ENCODE measurements around the gene PRR20A.
"Not testable (repeated sequence)": the region's sequence is repeated elsewhere in the genome, so short reads cannot be mapped to it uniquely, and the experiment has no call there.

The PRR20A gene

GRCh38 chr13:57140235-57140968 is at the start of gene PRR20A:
Gene PRR20A, plus strand, starts transcription at chr13:57140918. Its CDS starts 387 bp downstream, at chr13:57141305.
- not testable (repeated sequence) for H3K27ac ChIP-seq (ENCODE audit: low read depth, low read length); H3K27me3 ChIP-seq (ENCODE audit: control insufficient read depth, insufficient read depth, low read length); H3K4me1 ChIP-seq (ENCODE audit: control insufficient read depth, insufficient read depth, low read length); H3K4me3 ChIP-seq (ENCODE audit: low read depth, low read length); H3K9me3 ChIP-seq (ENCODE audit: control insufficient read depth, insufficient read depth, low read depth, low read length); H3K9ac ChIP-seq (ENCODE audit: low read length); H3K36me3 ChIP-seq (ENCODE audit: control insufficient read depth, insufficient read depth, low read length)

- Histone ChIP-seq H3K9me3 (ENCODE audit: control insufficient read depth, insufficient read depth, low read depth, low read length) (no peaks in the 10 kb centered on the region), H3K27me3 (ENCODE audit: control insufficient read depth, insufficient read depth, low read length) (no peaks in the 10 kb centered on the region), H3K4me3 (ENCODE audit: low read depth, low read length) (no peak overlapping the region), H3K9ac (ENCODE audit: low read length) (no peak overlapping the region), H3K36me3 (ENCODE audit: control insufficient read depth, insufficient read depth, low read length) (no peaks in the 10 kb centered on the region), H3K4me1 (ENCODE audit: control insufficient read depth, insufficient read depth, low read length) (no peaks in the 10 kb centered on the region), H3K27ac (ENCODE audit: low read depth, low read length) (no peak overlapping the region)
These were observed 25.8 kb upstream of the PRR20A start for GRCh38 chr13:57114945-57115344.

- Histone ChIP-seq H3K4me3 (ENCODE audit: low read depth, low read length) (no peak overlapping the region), H3K9ac (ENCODE audit: low read length) (no peak overlapping the region), H3K9me3 (ENCODE audit: control insufficient read depth, insufficient read depth, low read depth, low read length) (no peaks in the 10 kb centered on the region), H3K27me3 (ENCODE audit: control insufficient read depth, insufficient read depth, low read length) (no peaks in the 10 kb centered on the region), H3K27ac (ENCODE audit: low read depth, low read length) (no peak overlapping the region), H3K36me3 (ENCODE audit: control insufficient read depth, insufficient read depth, low read length) (no peaks in the 10 kb centered on the region), H3K4me1 (ENCODE audit: control insufficient read depth, insufficient read depth, low read length) (no peaks in the 10 kb centered on the region)
These were observed 17.0 kb upstream of the PRR20A start for GRCh38 chr13:57123681-57124080.

- Histone ChIP-seq H3K4me1 (ENCODE audit: control insufficient read depth, insufficient read depth, low read length) (no peaks in the 10 kb centered on the region), H3K9ac (ENCODE audit: low read length) (no peak overlapping the region), H3K27me3 (ENCODE audit: control insufficient read depth, insufficient read depth, low read length) (no peaks in the 10 kb centered on the region), H3K4me3 (ENCODE audit: low read depth, low read length) (no peak overlapping the region), H3K36me3 (ENCODE audit: control insufficient read depth, insufficient read depth, low read length) (no peaks in the 10 kb centered on the region), H3K27ac (ENCODE audit: low read depth, low read length) (no peak overlapping the region), H3K9me3 (ENCODE audit: control insufficient read depth, insufficient read depth, low read depth, low read length) (no peaks in the 10 kb centered on the region)
These were observed 11.8 kb upstream of the PRR20A start for GRCh38 chr13:57128909-57129308.

GRCh38 chr13:57136093-57136492 is 4.6 kb upstream of the PRR20A start:
- Histone ChIP-seq H3K27me3 (ENCODE audit: control insufficient read depth, insufficient read depth, low read length) (no peaks in the 10 kb centered on the region), H3K9me3 (ENCODE audit: control insufficient read depth, insufficient read depth, low read depth, low read length) (no peaks in the 10 kb centered on the region), H3K36me3 (ENCODE audit: control insufficient read depth, insufficient read depth, low read length) (no peaks in the 10 kb centered on the region), H3K9ac (ENCODE audit: low read length) (no peak overlapping the region), H3K4me3 (ENCODE audit: low read depth, low read length) (no peak overlapping the region), H3K4me1 (ENCODE audit: control insufficient read depth, insufficient read depth, low read length) (no peaks in the 10 kb centered on the region), H3K27ac (ENCODE audit: low read depth, low read length) (no peak overlapping the region)

- Histone ChIP-seq H3K36me3 (ENCODE audit: control insufficient read depth, insufficient read depth, low read length) (no peaks in the 10 kb centered on the region), H3K27ac (ENCODE audit: low read depth, low read length) (no peak overlapping the region), H3K4me3 (ENCODE audit: low read depth, low read length) (no peak overlapping the region)
These were observed 3.1 kb upstream of the PRR20A start for GRCh38 chr13:57137585-57137984.

GRCh38 chr13:57138988-57139387 is 1.7 kb upstream of the PRR20A start:
- Histone ChIP-seq H3K27me3 (ENCODE audit: control insufficient read depth, insufficient read depth, low read length) (no peaks in the 10 kb centered on the region), H3K36me3 (ENCODE audit: control insufficient read depth, insufficient read depth, low read length) (no peaks in the 10 kb centered on the region), H3K27ac (ENCODE audit: low read depth, low read length) (no peak overlapping the region), H3K4me3 (ENCODE audit: low read depth, low read length) (no peak overlapping the region), H3K9me3 (ENCODE audit: control insufficient read depth, insufficient read depth, low read depth, low read length) (no peaks in the 10 kb centered on the region), H3K4me1 (ENCODE audit: control insufficient read depth, insufficient read depth, low read length) (no peaks in the 10 kb centered on the region), H3K9ac (ENCODE audit: low read length) (no peak overlapping the region)

More at GRCh38 chr13:57137585-57137984, 3.1 kb upstream of the PRR20A start:
- H3K9me3 ChIP-seq (ENCODE audit: control insufficient read depth, insufficient read depth, low read depth, low read length) = no peaks in the 10 kb centered on the region
- H3K4me1 ChIP-seq (ENCODE audit: control insufficient read depth, insufficient read depth, low read length) = no peaks in the 10 kb centered on the region
- H3K9ac ChIP-seq (ENCODE audit: low read length) = no peak overlapping the region
- H3K27me3 ChIP-seq (ENCODE audit: control insufficient read depth, insufficient read depth, low read length) = no peaks in the 10 kb centered on the region

- H3K27ac ChIP-seq (ENCODE audit: low read depth, low read length); H3K4me3 ChIP-seq (ENCODE audit: low read depth, low read length); H3K4me1 ChIP-seq (ENCODE audit: control insufficient read depth, insufficient read depth, low read length); H3K36me3 ChIP-seq (ENCODE audit: control insufficient read depth, insufficient read depth, low read length); H3K9ac ChIP-seq (ENCODE audit: low read length); H3K27me3 ChIP-seq (ENCODE audit: control insufficient read depth, insufficient read depth, low read length); H3K9me3 ChIP-seq (ENCODE audit: control insufficient read depth, insufficient read depth, low read depth, low read length): not testable (repeated sequence)
These were observed 937 bp upstream of the PRR20A start for GRCh38 chr13:57139781-57140180.

- H3K27me3 ChIP-seq (ENCODE audit: control insufficient read depth, insufficient read depth, low read length); H3K9me3 ChIP-seq (ENCODE audit: control insufficient read depth, insufficient read depth, low read depth, low read length); H3K36me3 ChIP-seq (ENCODE audit: control insufficient read depth, insufficient read depth, low read length); H3K4me3 ChIP-seq (ENCODE audit: low read depth, low read length); H3K27ac ChIP-seq (ENCODE audit: low read depth, low read length); H3K4me1 ChIP-seq (ENCODE audit: control insufficient read depth, insufficient read depth, low read length); H3K9ac ChIP-seq (ENCODE audit: low read length): not testable (repeated sequence)
These were observed 6.5 kb downstream of the PRR20A start, which contains the start of gene PRR20B for GRCh38 chr13:57147188-57147587. Gene PRR20B, plus strand, starts transcription at chr13:57147488. Its CDS starts 387 bp downstream, at chr13:57147875.

- not testable (repeated sequence) for H3K9me3 ChIP-seq (ENCODE audit: control insufficient read depth, insufficient read depth, low read depth, low read length); H3K4me3 ChIP-seq (ENCODE audit: low read depth, low read length); H3K36me3 ChIP-seq (ENCODE audit: control insufficient read depth, insufficient read depth, low read length); H3K27me3 ChIP-seq (ENCODE audit: control insufficient read depth, insufficient read depth, low read length); H3K9ac ChIP-seq (ENCODE audit: low read length); H3K27ac ChIP-seq (ENCODE audit: low read depth, low read length); H3K4me1 ChIP-seq (ENCODE audit: control insufficient read depth, insufficient read depth, low read length)
These were observed 7.4 kb downstream of the PRR20A start for GRCh38 chr13:57148106-57148505.

GRCh38 chr13:57153761-57154160 is 13.0 kb downstream of the PRR20A start, which contains the start of gene PRR20C:
Gene PRR20C, plus strand, starts transcription at chr13:57154061. Its CDS starts 387 bp downstream, at chr13:57154448.
- H3K27me3 ChIP-seq (ENCODE audit: control insufficient read depth, insufficient read depth, low read length) = not testable (repeated sequence)

More at GRCh38 chr13:57153761-57154160, 13.0 kb downstream of the PRR20A start, which contains the start of gene PRR20C:
- not testable (repeated sequence) for H3K4me3 ChIP-seq (ENCODE audit: low read depth, low read length); H3K36me3 ChIP-seq (ENCODE audit: control insufficient read depth, insufficient read depth, low read length); H3K9me3 ChIP-seq (ENCODE audit: control insufficient read depth, insufficient read depth, low read depth, low read length); H3K4me1 ChIP-seq (ENCODE audit: control insufficient read depth, insufficient read depth, low read length); H3K9ac ChIP-seq (ENCODE audit: low read length); H3K27ac ChIP-seq (ENCODE audit: low read depth, low read length)
